Measurements from ENCODE around the gene SPATA2L. TPM values are rescaled to one million over a fixed set of nuclear protein-coding genes. Genes with fewer than 3 reads are reported as not detected.

Gene SPATA2L
- total and polyA plus RNA-seq, 2 of the 13 experiments (the other 11 are each of a cell fraction or from before 2014, with no cell fraction given), result 9.1 to 20.7 TPM

- no peak for TF ChIP-seq TRAFD1 (CRISPR knock-in tag; IDR thresholded peaks at IDR 0.05; ENCODE audit: borderline replicate concordance)
- TF ChIP-seq TBX2 (CRISPR knock-in tag; IDR thresholded peaks at IDR 0.05; ENCODE audit: borderline replicate concordance), result no peak
- TF ChIP-seq, protein P1, sequence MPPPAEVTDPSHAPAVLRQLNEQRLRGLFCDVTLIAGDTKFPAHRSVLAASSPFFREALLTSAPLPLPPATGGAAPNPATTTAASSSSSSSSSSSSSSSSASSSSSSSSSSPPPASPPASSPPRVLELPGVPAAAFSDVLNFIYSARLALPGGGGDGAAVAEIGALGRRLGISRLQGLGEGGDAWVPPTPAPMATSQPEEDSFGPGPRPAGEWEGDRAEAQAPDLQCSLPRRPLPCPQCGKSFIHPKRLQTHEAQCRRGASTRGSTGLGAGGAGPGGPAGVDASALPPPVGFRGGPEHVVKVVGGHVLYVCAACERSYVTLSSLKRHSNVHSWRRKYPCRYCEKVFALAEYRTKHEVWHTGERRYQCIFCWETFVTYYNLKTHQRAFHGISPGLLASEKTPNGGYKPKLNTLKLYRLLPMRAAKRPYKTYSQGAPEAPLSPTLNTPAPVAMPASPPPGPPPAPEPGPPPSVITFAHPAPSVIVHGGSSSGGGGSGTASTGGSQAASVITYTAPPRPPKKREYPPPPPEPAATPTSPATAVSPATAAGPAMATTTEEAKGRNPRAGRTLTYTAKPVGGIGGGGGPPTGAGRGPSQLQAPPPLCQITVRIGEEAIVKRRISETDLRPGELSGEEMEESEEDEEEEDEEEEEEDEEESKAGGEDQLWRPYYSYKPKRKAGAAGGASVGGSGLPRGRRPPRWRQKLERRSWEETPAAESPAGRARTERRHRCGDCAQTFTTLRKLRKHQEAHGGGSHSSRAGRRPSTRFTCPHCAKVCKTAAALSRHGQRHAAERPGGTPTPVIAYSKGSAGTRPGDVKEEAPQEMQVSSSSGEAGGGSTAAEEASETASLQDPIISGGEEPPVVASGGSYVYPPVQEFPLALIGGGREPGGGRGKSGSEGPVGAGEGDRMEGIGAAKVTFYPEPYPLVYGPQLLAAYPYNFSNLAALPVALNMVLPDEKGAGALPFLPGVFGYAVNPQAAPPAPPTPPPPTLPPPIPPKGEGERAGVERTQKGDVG (CRISPR knock-in tag; IDR thresholded peaks at IDR 0.05; ENCODE audit: borderline replicate concordance), result 0 out of 2 replicates have a peak, but pooled peaks have one; percentile 9
- peak; percentile 0 for TF ChIP-seq RBM22 (optimal IDR thresholded peaks at IDR 0.05; ENCODE audit: low read length)
- TF ChIP-seq CBX2 (IDR thresholded peaks at IDR 0.05; ENCODE audit: low read depth, low read length), result no peak
- TF ChIP-seq CBX2 (CRISPR knock-in tag; IDR thresholded peaks at IDR 0.05; ENCODE audit: low read depth), result no peak
- no peak for TF ChIP-seq POGZ (CRISPR knock-in tag; IDR thresholded peaks at IDR 0.05)
- no peak for TF ChIP-seq STAG1 (CRISPR knock-in tag; IDR thresholded peaks at IDR 0.05)
- TF ChIP-seq RERE (CRISPR knock-in tag; IDR thresholded peaks at IDR 0.05; ENCODE audit: low read depth), result no peak
- no peak for TF ChIP-seq ZNF629 (CRISPR knock-in tag; conservative IDR thresholded peaks at IDR 0.05)
- TF ChIP-seq, protein P2, sequence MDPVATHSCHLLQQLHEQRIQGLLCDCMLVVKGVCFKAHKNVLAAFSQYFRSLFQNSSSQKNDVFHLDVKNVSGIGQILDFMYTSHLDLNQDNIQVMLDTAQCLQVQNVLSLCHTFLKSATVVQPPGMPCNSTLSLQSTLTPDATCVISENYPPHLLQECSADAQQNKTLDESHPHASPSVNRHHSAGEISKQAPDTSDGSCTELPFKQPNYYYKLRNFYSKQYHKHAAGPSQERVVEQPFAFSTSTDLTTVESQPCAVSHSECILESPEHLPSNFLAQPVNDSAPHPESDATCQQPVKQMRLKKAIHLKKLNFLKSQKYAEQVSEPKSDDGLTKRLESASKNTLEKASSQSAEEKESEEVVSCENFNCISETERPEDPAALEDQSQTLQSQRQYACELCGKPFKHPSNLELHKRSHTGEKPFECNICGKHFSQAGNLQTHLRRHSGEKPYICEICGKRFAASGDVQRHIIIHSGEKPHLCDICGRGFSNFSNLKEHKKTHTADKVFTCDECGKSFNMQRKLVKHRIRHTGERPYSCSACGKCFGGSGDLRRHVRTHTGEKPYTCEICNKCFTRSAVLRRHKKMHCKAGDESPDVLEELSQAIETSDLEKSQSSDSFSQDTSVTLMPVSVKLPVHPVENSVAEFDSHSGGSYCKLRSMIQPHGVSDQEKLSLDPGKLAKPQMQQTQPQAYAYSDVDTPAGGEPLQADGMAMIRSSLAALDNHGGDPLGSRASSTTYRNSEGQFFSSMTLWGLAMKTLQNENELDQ (CRISPR knock-in tag; IDR thresholded peaks at IDR 0.05; ENCODE audit: borderline replicate concordance), result no peak
- 0 out of 2 replicates have a peak, but pooled peaks have one; percentile 39 for TF ChIP-seq ZNF543 (CRISPR knock-in tag; IDR thresholded peaks at IDR 0.05)
Observed at GRCh38 chr16:89695875-89696669, 5.4 kb downstream of the SPATA2L start (continued).
